Type B pancreatic cell (in vitro differentiated cells): ENCODE measurements around the gene XPNPEP3. TPM values are rescaled to one million over a fixed set of nuclear protein-coding genes. Genes with fewer than 3 reads are reported as not detected.

Experiments
- DNase-seq: peaks from one replicate; pipeline ENCODE4 v3.0.0; 2021; ENCODE audit warnings: mixed read lengths; ENCODE audit not compliant: unreplicated experiment; ENCODE audit errors: extremely low spot score
- H3K27ac Mint-ChIP-seq: 2 replicates; pipeline ENCODE4 v1.8.0; 2021; ENCODE audit warnings: mild to moderate bottlenecking, mixed read lengths
- H3K27me3 Mint-ChIP-seq: 2 replicates; pipeline ENCODE4 v1.8.0; 2021; ENCODE audit warnings: mixed read lengths
- H3K36me3 Mint-ChIP-seq: 2 replicates; pipeline ENCODE4 v1.8.0; 2021; ENCODE audit warnings: mixed read lengths
- H3K4me1 Mint-ChIP-seq: one replicate; pipeline ENCODE4 v1.8.0; 2021; ENCODE audit warnings: mixed read lengths; ENCODE audit not compliant: unreplicated experiment
- H3K4me3 Mint-ChIP-seq: 2 replicates; pipeline ENCODE4 v1.8.0; 2021; ENCODE audit warnings: mild to moderate bottlenecking, mixed read lengths
- H3K9me3 Mint-ChIP-seq: 2 replicates; pipeline ENCODE4 v1.8.0; 2021; ENCODE audit warnings: mixed read lengths
- CTCF ChIP-seq: fragments of 200-600 bp; sonication (generic); conservative IDR thresholded peaks from 2 replicates; pipeline ENCODE4 v1.5.0; 2021; ENCODE audit warnings: antibody characterized with exemption, mild to moderate bottlenecking
- total RNA-seq: library from RNA; stranded (reverse); gene quantifications from 2 replicates; pipeline ENCODE4 v1.2.1, GENCODE V29; 2021; ENCODE audit warnings: low replicate concordance

The XPNPEP3 gene
- total RNA-seq, 1 donor from 2014 or later: 30.9 TPM

GRCh38 chr22:40877488-40877887 is 20.5 kb downstream of the XPNPEP3 start:
- no peak for TF ChIP-seq CTCF
- H3K4me1 Mint-ChIP-seq: no peaks in the 10 kb centered on the region
- no peaks in the 10 kb centered on the region for H3K9me3 Mint-ChIP-seq
- no peak overlapping the region for H3K4me3 Mint-ChIP-seq
- H3K27me3 Mint-ChIP-seq: no peaks in the 10 kb centered on the region
- no peak for DNase-seq
- H3K27ac Mint-ChIP-seq: peak overlapping the region; percentile 30
- H3K36me3 Mint-ChIP-seq: peaks cover 4% of the 10 kb centered on the region

- no peak overlapping the region for H3K27ac Mint-ChIP-seq
- H3K4me3 Mint-ChIP-seq: no peak overlapping the region
- DNase-seq: no peak
- H3K27me3 Mint-ChIP-seq: no peaks in the 10 kb centered on the region
- H3K4me1 Mint-ChIP-seq: no peaks in the 10 kb centered on the region
- no peaks in the 10 kb centered on the region for H3K9me3 Mint-ChIP-seq
- peaks cover 4% of the 10 kb centered on the region for H3K36me3 Mint-ChIP-seq
- TF ChIP-seq CTCF: no peak
These were observed 22.0 kb downstream of the XPNPEP3 start for GRCh38 chr22:40878922-40879321.

GRCh38 chr22:40889116-40889515 is 32.2 kb downstream of the XPNPEP3 start:
- no peak for TF ChIP-seq CTCF
- Mint-ChIP-seq H3K27me3 (no peaks in the 10 kb centered on the region), H3K36me3 (peaks cover 21% of the 10 kb centered on the region), H3K4me1 (no peaks in the 10 kb centered on the region), H3K9me3 (no peaks in the 10 kb centered on the region), H3K4me3 (no peak overlapping the region), H3K27ac (no peak overlapping the region)
- DNase-seq: no peak

- Mint-ChIP-seq H3K4me3 (no peak overlapping the region), H3K9me3 (no peaks in the 10 kb centered on the region), H3K27ac (no peak overlapping the region), H3K27me3 (no peaks in the 10 kb centered on the region), H3K4me1 (no peaks in the 10 kb centered on the region), H3K36me3 (peaks cover 21% of the 10 kb centered on the region)
- TF ChIP-seq CTCF: no peak
- DNase-seq: no peak
These were observed 33.9 kb downstream of the XPNPEP3 start for GRCh38 chr22:40890881-40891280.

- DNase-seq: no peak
- no peak overlapping the region for H3K27ac Mint-ChIP-seq
- peaks cover 1% of the 10 kb centered on the region for H3K36me3 Mint-ChIP-seq
- peaks cover 6% of the 10 kb centered on the region for H3K4me1 Mint-ChIP-seq
- TF ChIP-seq CTCF: no peak
- H3K9me3 Mint-ChIP-seq: no peaks in the 10 kb centered on the region
- H3K4me3 Mint-ChIP-seq: no peak overlapping the region
- H3K27me3 Mint-ChIP-seq: no peaks in the 10 kb centered on the region
These were observed 37.5 kb downstream of the XPNPEP3 start for GRCh38 chr22:40894417-40894816.

- TF ChIP-seq CTCF: peak; percentile 67
- Mint-ChIP-seq H3K36me3 (peaks cover 1% of the 10 kb centered on the region), H3K4me1 (peaks cover 6% of the 10 kb centered on the region), H3K27me3 (no peaks in the 10 kb centered on the region), H3K27ac (no peak overlapping the region), H3K4me3 (no peak overlapping the region), H3K9me3 (no peaks in the 10 kb centered on the region)
- DNase-seq: no peak
These were observed 42.0 kb downstream of the XPNPEP3 start for GRCh38 chr22:40898850-40899357.
